ENCODE results near the gene SLC35B4. TPM values are rescaled to one million over a fixed set of nuclear protein-coding genes. Genes with fewer than 3 reads are reported as not detected.

The SLC35B4 gene
- polyA plus RNA-seq, 1 experiment, result 27.9 TPM

GRCh38 chr7:134284011-134284410, 32.7 kb downstream of the SLC35B4 start:
- no peaks in the 10 kb centered on the region for H3K9me3 ChIP-seq (ENCODE audit: control insufficient read depth, insufficient read depth, low read length)
- H3K27me3 ChIP-seq (ENCODE audit: control insufficient read depth, insufficient read depth, low read length), result no peaks in the 10 kb centered on the region
- ChIA-PET CTCF (no interaction called here), POLR2A (no interaction called here)
- no peak for DNase-seq (ENCODE audit: low read depth, low spot score)
- H3K27ac ChIP-seq (ENCODE audit: low read depth, low read length), result no peak overlapping the region
- TF ChIP-seq CTCF (IDR thresholded peaks at IDR 0.05; ENCODE audit: low read depth, low read length), result no peak
- H3K4me3 ChIP-seq (ENCODE audit: low read depth, low read length), result no peak overlapping the region

DNA sequence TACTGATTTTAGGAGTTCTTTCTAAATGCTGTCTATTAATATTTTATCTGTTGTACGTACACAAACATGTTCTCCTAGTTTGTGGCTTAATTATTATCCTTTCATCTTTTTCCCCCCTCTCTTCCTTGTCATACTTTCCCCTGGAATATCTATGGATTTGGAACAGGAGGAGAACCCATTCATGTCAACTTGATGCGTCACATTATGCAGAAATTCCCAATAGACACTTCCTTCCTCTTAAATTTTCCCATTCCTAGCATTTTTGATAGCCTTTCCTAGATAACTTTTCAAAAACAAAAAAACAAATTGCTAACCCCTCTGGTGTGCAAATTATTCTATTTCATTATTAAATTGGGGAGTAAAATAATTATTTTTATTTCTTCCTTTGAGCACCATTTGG, 36.2 kb downstream of the SLC35B4 start:
- CTCF ChIA-PET, result interaction anchor here (0.6 kb wide), 1 partner anchor 97 kb away, joined by 3 read pairs; no protein-coding TSS in a partner anchor
- POLR2A ChIA-PET, result no interaction called here
- H3K27me3 ChIP-seq (ENCODE audit: control insufficient read depth, insufficient read depth, low read length), result no peaks in the 10 kb centered on the region
- H3K27ac ChIP-seq (ENCODE audit: low read depth, low read length), result no peak overlapping the region
- H3K4me3 ChIP-seq (ENCODE audit: low read depth, low read length), result no peak overlapping the region
- no peak for DNase-seq (ENCODE audit: low read depth, low spot score)
- TF ChIP-seq CTCF (IDR thresholded peaks at IDR 0.05; ENCODE audit: low read depth, low read length), result no peak
- no peaks in the 10 kb centered on the region for H3K9me3 ChIP-seq (ENCODE audit: control insufficient read depth, insufficient read depth, low read length)

GRCh38 chr7:134279898-134280297, 36.8 kb downstream of the SLC35B4 start:
- ChIA-PET POLR2A (no interaction called here), CTCF (interaction anchor here (0.6 kb wide), 1 partner anchor 97 kb away, joined by 3 read pairs; no protein-coding TSS in a partner anchor)
- Histone ChIP-seq H3K4me3 (ENCODE audit: low read depth, low read length) (no peak overlapping the region), H3K27ac (ENCODE audit: low read depth, low read length) (no peak overlapping the region), H3K27me3 (ENCODE audit: control insufficient read depth, insufficient read depth, low read length) (no peaks in the 10 kb centered on the region), H3K9me3 (ENCODE audit: control insufficient read depth, insufficient read depth, low read length) (no peaks in the 10 kb centered on the region)
- DNase-seq (ENCODE audit: low read depth, low spot score), result no peak
- TF ChIP-seq CTCF (IDR thresholded peaks at IDR 0.05; ENCODE audit: low read depth, low read length), result no peak

- Histone ChIP-seq H3K27me3 (ENCODE audit: control insufficient read depth, insufficient read depth, low read length) (no peaks in the 10 kb centered on the region), H3K4me3 (ENCODE audit: low read depth, low read length) (no peak overlapping the region), H3K27ac (ENCODE audit: low read depth, low read length) (no peak overlapping the region), H3K9me3 (ENCODE audit: control insufficient read depth, insufficient read depth, low read length) (no peaks in the 10 kb centered on the region)
- POLR2A ChIA-PET, result no interaction called here
- CTCF ChIA-PET, result no interaction called here
- DNase-seq (ENCODE audit: low read depth, low spot score), result no peak
- TF ChIP-seq CTCF (IDR thresholded peaks at IDR 0.05; ENCODE audit: low read depth, low read length), result no peak
Observed at GRCh38 chr7:134279336-134279735, 37.4 kb downstream of the SLC35B4 start.

DNA sequence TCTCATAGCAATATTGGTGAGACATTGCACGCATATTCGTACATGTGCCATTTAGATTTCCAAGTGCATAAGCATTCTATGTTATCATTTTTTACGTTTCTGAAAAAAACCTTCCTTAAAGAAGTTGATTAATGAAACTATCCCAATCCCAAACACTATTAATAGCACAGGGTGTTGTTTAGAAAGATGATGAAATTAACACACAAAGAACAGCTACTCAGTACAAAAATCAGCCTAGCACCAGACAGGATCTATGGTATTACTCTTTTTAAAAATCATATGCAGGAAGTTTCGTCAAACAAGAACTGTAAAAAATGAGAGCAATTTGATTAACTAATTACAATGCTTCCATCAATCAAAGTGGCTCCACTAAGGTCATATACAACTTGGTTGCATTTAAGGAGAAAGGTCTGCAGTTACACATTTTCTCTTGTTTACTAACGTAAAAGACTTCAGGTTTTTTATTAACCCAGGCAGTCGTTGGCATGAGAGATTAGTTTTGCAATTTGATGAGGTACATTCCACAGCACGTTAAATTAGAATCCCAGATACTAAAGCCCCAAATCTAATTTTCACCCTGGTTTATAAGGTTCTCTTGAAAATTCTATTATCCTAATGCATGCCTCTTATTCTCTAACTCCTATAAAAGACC, 38.1 kb downstream of the SLC35B4 start:
- POLR2A ChIA-PET, result no interaction called here
- no peaks in the 10 kb centered on the region for H3K27me3 ChIP-seq (ENCODE audit: control insufficient read depth, insufficient read depth, low read length)
- CTCF ChIA-PET, result no interaction called here
- no peak overlapping the region for H3K4me3 ChIP-seq (ENCODE audit: low read depth, low read length)
- no peak overlapping the region for H3K27ac ChIP-seq (ENCODE audit: low read depth, low read length)
- no peak for TF ChIP-seq CTCF (IDR thresholded peaks at IDR 0.05; ENCODE audit: low read depth, low read length)
- H3K9me3 ChIP-seq (ENCODE audit: control insufficient read depth, insufficient read depth, low read length), result no peaks in the 10 kb centered on the region
- DNase-seq (ENCODE audit: low read depth, low spot score), result no peak
